A673 (cell line): ENCODE data around the gene GOLGA6C. TPM values are rescaled to one million over a fixed set of nuclear protein-coding genes. Genes with fewer than 3 reads are reported as not detected.
"Not testable (repeated sequence)": the region's sequence is repeated elsewhere in the genome, so short reads cannot be mapped to it uniquely, and the experiment has no call there.

Experiments used
- BruUV-seq: library from RNA; stranded (reverse); fragments of 400-500 nt; replicated peaks from 2 replicates; lab custom pipeline; 2021; lab: Mats Ljungman, UMichigan
- CTCF ChIA-PET: fragments of 300-600 bp; sonication (Branson Sonifier 250); formaldehyde crosslinking; loops from one replicate; lab custom pipeline; 2022; ENCODE audit warnings: antibody characterized with exemption; lab: Charles Lee
- POLR2A ChIA-PET: fragments of 300-600 bp; sonication (Branson Sonifier 250); formaldehyde crosslinking; loops from one replicate; lab custom pipeline; 2022; ENCODE audit warnings: antibody characterized with exemption; ENCODE audit not compliant: low non-redundant PET; lab: Charles Lee
- DNase-seq: peaks from one replicate; pipeline ENCODE4 v3.0.0-alpha.2; 2015; ENCODE audit warnings: low spot score
- H3K27ac ChIP-seq: fragments of 200-600 bp; sonication (generic); 2 replicates; pipeline ENCODE4 v1.5.1; 2016; ENCODE audit warnings: mixed run types, low read depth, mild to moderate bottlenecking, mixed read lengths, antibody characterized with exemption, low read length; ENCODE audit not compliant: poor library complexity, severe bottlenecking
- H3K27me3 ChIP-seq: fragments of 200-600 bp; sonication (generic); replicated peaks from 2 replicates; pipeline ENCODE4 v1.6.1; 2017; ENCODE audit warnings: mixed run types, low read depth, mild to moderate bottlenecking, mixed read lengths, antibody characterized with exemption, low read length; ENCODE audit not compliant: insufficient read depth, poor library complexity
- H3K36me3 ChIP-seq: fragments of 200-600 bp; sonication (generic); 2 replicates; pipeline ENCODE4 v1.6.1; 2016; ENCODE audit warnings: mixed run types, mild to moderate bottlenecking, mixed read lengths, antibody characterized with exemption, low read length; ENCODE audit not compliant: insufficient read depth, poor library complexity, severe bottlenecking
- H3K4me1 ChIP-seq: fragments of 200-600 bp; sonication (generic); 2 replicates; pipeline ENCODE4 v1.6.1; 2017; ENCODE audit warnings: mixed run types, mild to moderate bottlenecking, mixed read lengths, antibody characterized with exemption, low read length; ENCODE audit not compliant: insufficient read depth, poor library complexity, severe bottlenecking
- H3K4me3 ChIP-seq: fragments of 200-600 bp; sonication (generic); 2 replicates; pipeline ENCODE4 v1.5.1; 2016; ENCODE audit warnings: low read depth, mixed run types, mild to moderate bottlenecking, mixed read lengths, low read length; ENCODE audit not compliant: poor library complexity, severe bottlenecking
- H3K9me3 ChIP-seq: fragments of 200-600 bp; sonication (generic); 2 replicates; pipeline ENCODE4 v1.6.1; 2016; ENCODE audit warnings: mixed run types, low read depth, mild to moderate bottlenecking, mixed read lengths, antibody characterized with exemption, low read length; ENCODE audit not compliant: poor library complexity, severe bottlenecking
- CTCF ChIP-seq: fragments of 300-800, 200-600 bp; sonication (generic); conservative IDR thresholded peaks from 2 replicates; pipeline ENCODE4 v1.5.1; 2017; ENCODE audit warnings: low read depth, mild to moderate bottlenecking, antibody characterized with exemption, low read length, moderate library complexity, mixed read lengths
- EZH2 ChIP-seq: fragments of 200-600 bp; sonication (generic); IDR thresholded peaks from 2 replicates; pipeline ENCODE4 v1.6.1; 2017; ENCODE audit warnings: borderline replicate concordance, low read depth, mild to moderate bottlenecking, mixed read lengths, antibody characterized with exemption, low read length; ENCODE audit not compliant: poor library complexity, severe bottlenecking
- intact Hi-C: fragments of 100-400 bp; cut with micrococcal nuclease; formaldehyde crosslinking; loops from one replicate; pipeline ENCODE4 v1.10.0; 2022; ENCODE audit not compliant: unreplicated experiment
- total RNA-seq: library from RNA; stranded (reverse); gene quantifications from 2 replicates; pipeline ENCODE4 v1.2.3, GENCODE V29; 2021

The GOLGA6C gene
- total RNA-seq, 1 experiment from 2014 or later = not detected

- H3K9me3 ChIP-seq = no peaks in the 10 kb centered on the region
- no peaks in the 10 kb centered on the region for H3K4me1 ChIP-seq
- no peaks in the 10 kb centered on the region for H3K27me3 ChIP-seq
- CTCF ChIA-PET = no interaction called here
- TF ChIP-seq EZH2 (no peak), CTCF (no peak)
- no peak overlapping the region for H3K27ac ChIP-seq
- POLR2A ChIA-PET = no interaction called here
- DNase-seq = no peak
- no peaks in the 10 kb centered on the region for H3K36me3 ChIP-seq
- no TSS peak for BruUV-seq
- intact Hi-C loops = no loop called here
- H3K4me3 ChIP-seq = no peak overlapping the region
Measured at GRCh38 chr15:75309711-75310110, 51.6 kb downstream of the GOLGA6C start.

DNA sequence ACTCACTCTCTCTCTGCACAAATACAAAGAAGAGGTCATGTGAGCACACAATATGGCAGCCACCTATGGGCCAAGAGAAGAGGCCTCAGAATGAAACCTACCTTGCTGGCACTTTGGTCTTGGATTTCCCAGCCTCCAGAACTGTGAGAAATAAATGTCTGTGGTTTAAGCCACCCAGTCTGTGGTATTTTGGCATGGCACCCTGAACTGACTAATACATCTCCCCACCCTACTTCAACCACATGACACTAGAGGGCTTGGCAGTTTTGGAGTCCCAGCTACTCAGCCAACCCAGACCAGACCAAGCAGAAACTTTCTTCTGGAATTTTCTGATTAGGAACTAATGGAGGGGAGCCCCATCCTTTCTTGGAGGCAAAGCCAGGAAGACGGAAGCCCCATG lies 54.4 kb downstream of the GOLGA6C start:
- intact Hi-C loops, H3K4me3 ChIP-seq, H3K36me3 ChIP-seq, CTCF ChIA-PET, H3K27ac ChIP-seq, POLR2A ChIA-PET, H3K27me3 ChIP-seq, H3K9me3 ChIP-seq, DNase-seq, BruUV-seq, H3K4me1 ChIP-seq: not testable (repeated sequence)

GRCh38 chr15:75313116-75313845 lies 55.1 kb downstream of the GOLGA6C start:
- H3K36me3 ChIP-seq = no peaks in the 10 kb centered on the region
- no peak for DNase-seq
- TF ChIP-seq CTCF = no peak
- no peak for TF ChIP-seq EZH2
- POLR2A ChIA-PET = no interaction called here
- CTCF ChIA-PET = no interaction called here
- no peaks in the 10 kb centered on the region for H3K9me3 ChIP-seq
- no TSS peak for BruUV-seq
- no peak overlapping the region for H3K4me3 ChIP-seq
- H3K27ac ChIP-seq = no peak overlapping the region
- intact Hi-C loops = no loop called here
- no peaks in the 10 kb centered on the region for H3K4me1 ChIP-seq
- no peaks in the 10 kb centered on the region for H3K27me3 ChIP-seq
